ENCODE data around the gene RASSF10. TPM values are rescaled to one million over a fixed set of nuclear protein-coding genes. Genes with fewer than 3 reads are reported as not detected.
"Not testable (repeated sequence)": the region's sequence is repeated elsewhere in the genome, so short reads cannot be mapped to it uniquely, and the experiment has no call there.

RASSF10 gene
- total RNA-seq, 1 donor from 2014 or later = 2.9 TPM

GRCh38 chr11:13043912-13044628 lies 35.0 kb downstream of the RASSF10 start:
- Histone ChIP-seq H3K79me2 (ENCODE audit: low read depth) (no peaks in the 10 kb centered on the region), H3F3A (ENCODE audit: low read depth) (no peaks in the 10 kb centered on the region), H3K9ac (no peak overlapping the region), H3K27me3 (no peaks in the 10 kb centered on the region), H3K36me3 (no peaks in the 10 kb centered on the region), H2AFZ (replicated peaks) (no peak overlapping the region), H3K4me1 (peaks cover 18% of the 10 kb centered on the region), H3K4me2 (no peak overlapping the region), H4K20me1 (ENCODE audit: low read depth) (no peaks in the 10 kb centered on the region), H3K9me3 (ENCODE audit: low read depth) (no peaks in the 10 kb centered on the region), H3K4me3 (no peak overlapping the region), H3K27ac (no peak overlapping the region)
- no peak for TF ChIP-seq EZH2phosphoT487 (IDR thresholded peaks at IDR 0.05)
- no peak for TF ChIP-seq EZH2 (IDR thresholded peaks at IDR 0.05)
- TF ChIP-seq, protein P1, sequence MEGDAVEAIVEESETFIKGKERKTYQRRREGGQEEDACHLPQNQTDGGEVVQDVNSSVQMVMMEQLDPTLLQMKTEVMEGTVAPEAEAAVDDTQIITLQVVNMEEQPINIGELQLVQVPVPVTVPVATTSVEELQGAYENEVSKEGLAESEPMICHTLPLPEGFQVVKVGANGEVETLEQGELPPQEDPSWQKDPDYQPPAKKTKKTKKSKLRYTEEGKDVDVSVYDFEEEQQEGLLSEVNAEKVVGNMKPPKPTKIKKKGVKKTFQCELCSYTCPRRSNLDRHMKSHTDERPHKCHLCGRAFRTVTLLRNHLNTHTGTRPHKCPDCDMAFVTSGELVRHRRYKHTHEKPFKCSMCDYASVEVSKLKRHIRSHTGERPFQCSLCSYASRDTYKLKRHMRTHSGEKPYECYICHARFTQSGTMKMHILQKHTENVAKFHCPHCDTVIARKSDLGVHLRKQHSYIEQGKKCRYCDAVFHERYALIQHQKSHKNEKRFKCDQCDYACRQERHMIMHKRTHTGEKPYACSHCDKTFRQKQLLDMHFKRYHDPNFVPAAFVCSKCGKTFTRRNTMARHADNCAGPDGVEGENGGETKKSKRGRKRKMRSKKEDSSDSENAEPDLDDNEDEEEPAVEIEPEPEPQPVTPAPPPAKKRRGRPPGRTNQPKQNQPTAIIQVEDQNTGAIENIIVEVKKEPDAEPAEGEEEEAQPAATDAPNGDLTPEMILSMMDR (IDR thresholded peaks at IDR 0.05) = no peak
- H3K36me3 Mint-ChIP-seq = no peaks in the 10 kb centered on the region
- no peak overlapping the region for H3K27ac Mint-ChIP-seq
- H3K4me1 Mint-ChIP-seq = peaks cover 4% of the 10 kb centered on the region
- no peak overlapping the region for H3K4me3 Mint-ChIP-seq
- DNase-seq (ENCODE audit: low spot score) = no peak
- H3K9me3 Mint-ChIP-seq = no peaks in the 10 kb centered on the region
- peaks cover 3% of the 10 kb centered on the region for H3K27me3 Mint-ChIP-seq (ENCODE audit: insufficient read depth, low read depth)

- peaks cover 18% of the 10 kb centered on the region for H3K4me1 ChIP-seq
- H3F3A ChIP-seq (ENCODE audit: low read depth); H3K9me3 Mint-ChIP-seq; H3K4me2 ChIP-seq; H3K36me3 Mint-ChIP-seq; H3K4me1 Mint-ChIP-seq; H3K27me3 ChIP-seq; H3K9ac ChIP-seq; H2AFZ ChIP-seq (replicated peaks); H3K9me3 ChIP-seq (ENCODE audit: low read depth); H3K4me3 Mint-ChIP-seq; H3K27ac ChIP-seq; H3K4me3 ChIP-seq; H3K79me2 ChIP-seq (ENCODE audit: low read depth); H3K27ac Mint-ChIP-seq; DNase-seq (ENCODE audit: low spot score); H4K20me1 ChIP-seq (ENCODE audit: low read depth); H3K36me3 ChIP-seq; H3K27me3 Mint-ChIP-seq (ENCODE audit: insufficient read depth, low read depth): not testable (repeated sequence)
Observed at GRCh38 chr11:13045089-13045488, 36.0 kb downstream of the RASSF10 start.

DNA sequence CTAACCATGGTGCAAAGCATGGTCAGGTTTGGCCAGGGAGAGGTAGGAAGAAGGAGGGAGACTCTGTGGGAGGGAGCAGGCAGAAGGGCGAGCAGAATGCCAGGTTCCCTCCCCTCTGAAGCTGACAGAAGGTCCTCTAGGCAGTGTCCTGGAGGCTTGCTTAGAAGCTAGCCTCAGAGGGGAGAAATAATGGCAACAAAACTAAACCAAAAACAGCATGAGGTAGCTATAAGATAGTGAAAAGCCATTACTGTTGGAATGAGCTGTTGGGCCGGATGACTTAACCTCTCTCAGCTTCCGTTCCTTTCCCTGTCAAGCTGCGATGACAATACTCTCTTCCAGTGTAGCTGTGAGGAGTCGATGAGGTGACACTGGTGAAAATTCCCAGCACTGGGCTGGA lies 36.6 kb downstream of the RASSF10 start:
- H2AFZ ChIP-seq (replicated peaks) = no peak overlapping the region
- H3K9ac ChIP-seq = no peak overlapping the region
- H3K27me3 ChIP-seq = no peaks in the 10 kb centered on the region
- H3K79me2 ChIP-seq (ENCODE audit: low read depth) = no peaks in the 10 kb centered on the region
- no peak overlapping the region for H3K27ac ChIP-seq
- TF ChIP-seq, protein P1 (IDR thresholded peaks at IDR 0.05) = no peak
- TF ChIP-seq EZH2phosphoT487 (IDR thresholded peaks at IDR 0.05) (no peak), EZH2 (IDR thresholded peaks at IDR 0.05) (no peak)
- H3K4me1 ChIP-seq = peaks cover 18% of the 10 kb centered on the region
- no peak overlapping the region for H3K4me2 ChIP-seq
- H3K4me1 Mint-ChIP-seq = peaks cover 4% of the 10 kb centered on the region
- no peak overlapping the region for H3K27ac Mint-ChIP-seq
- H3K4me3 ChIP-seq = no peak overlapping the region
- no peak overlapping the region for H3K4me3 Mint-ChIP-seq
- no peaks in the 10 kb centered on the region for H3F3A ChIP-seq (ENCODE audit: low read depth)
- peaks cover 3% of the 10 kb centered on the region for H3K27me3 Mint-ChIP-seq (ENCODE audit: insufficient read depth, low read depth)
- no peak for DNase-seq (ENCODE audit: low spot score)
- no peaks in the 10 kb centered on the region for H3K36me3 ChIP-seq
- H3K9me3 Mint-ChIP-seq = peaks cover 4% of the 10 kb centered on the region
- H4K20me1 ChIP-seq (ENCODE audit: low read depth) = no peaks in the 10 kb centered on the region
- no peaks in the 10 kb centered on the region for H3K36me3 Mint-ChIP-seq
- H3K9me3 ChIP-seq (ENCODE audit: low read depth) = peaks cover 3% of the 10 kb centered on the region

Data from neural progenitor cell (in vitro differentiated cells).